HG02798 (cell line): ENCODE data around the gene HOXA9.

ENCODE experiments used
- ATAC-seq: cut with Tn5 transposase; IDR thresholded peaks from one replicate; pipeline ENCODE4 v1.9.1; 2021; ENCODE audit warnings: mild to moderate bottlenecking; ENCODE audit not compliant: unreplicated experiment, poor library complexity

Gene HOXA9

DNA sequence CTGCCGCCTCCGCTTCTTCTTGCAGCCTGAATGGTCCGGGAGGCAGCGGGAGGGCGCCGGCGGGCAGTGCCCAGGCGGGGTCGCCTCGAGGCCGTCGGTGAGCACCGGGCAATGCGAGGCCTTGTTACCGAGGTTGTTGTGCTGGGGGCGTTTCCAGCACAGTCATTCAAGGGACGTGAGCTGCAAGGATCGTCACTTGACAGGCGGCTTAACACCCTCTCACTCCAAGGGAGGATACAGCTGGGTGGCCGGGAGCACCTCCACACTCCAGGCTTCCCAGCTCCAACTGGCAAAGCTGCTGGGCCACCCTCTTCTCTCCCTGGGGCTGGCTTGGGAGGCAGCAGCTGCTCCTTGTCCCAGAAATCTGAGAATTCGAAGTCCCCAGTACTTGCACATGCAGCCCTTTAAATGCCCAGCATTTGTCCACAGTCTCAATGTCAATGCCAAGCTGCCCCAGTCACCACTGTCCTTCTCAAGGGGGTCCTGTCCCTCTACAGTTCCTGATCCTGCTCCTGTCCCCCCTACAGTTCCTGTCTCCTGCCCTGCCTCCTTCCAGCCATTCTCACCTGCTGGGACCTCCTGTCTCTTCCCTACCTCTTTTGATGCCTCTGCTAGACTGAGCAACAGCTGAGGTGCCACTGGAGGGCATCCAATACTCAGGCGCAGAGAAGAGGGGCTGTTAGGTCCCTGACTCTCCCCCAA lies 24.1 kb upstream of the HOXA9 start:
- no peak for ATAC-seq

DNA sequence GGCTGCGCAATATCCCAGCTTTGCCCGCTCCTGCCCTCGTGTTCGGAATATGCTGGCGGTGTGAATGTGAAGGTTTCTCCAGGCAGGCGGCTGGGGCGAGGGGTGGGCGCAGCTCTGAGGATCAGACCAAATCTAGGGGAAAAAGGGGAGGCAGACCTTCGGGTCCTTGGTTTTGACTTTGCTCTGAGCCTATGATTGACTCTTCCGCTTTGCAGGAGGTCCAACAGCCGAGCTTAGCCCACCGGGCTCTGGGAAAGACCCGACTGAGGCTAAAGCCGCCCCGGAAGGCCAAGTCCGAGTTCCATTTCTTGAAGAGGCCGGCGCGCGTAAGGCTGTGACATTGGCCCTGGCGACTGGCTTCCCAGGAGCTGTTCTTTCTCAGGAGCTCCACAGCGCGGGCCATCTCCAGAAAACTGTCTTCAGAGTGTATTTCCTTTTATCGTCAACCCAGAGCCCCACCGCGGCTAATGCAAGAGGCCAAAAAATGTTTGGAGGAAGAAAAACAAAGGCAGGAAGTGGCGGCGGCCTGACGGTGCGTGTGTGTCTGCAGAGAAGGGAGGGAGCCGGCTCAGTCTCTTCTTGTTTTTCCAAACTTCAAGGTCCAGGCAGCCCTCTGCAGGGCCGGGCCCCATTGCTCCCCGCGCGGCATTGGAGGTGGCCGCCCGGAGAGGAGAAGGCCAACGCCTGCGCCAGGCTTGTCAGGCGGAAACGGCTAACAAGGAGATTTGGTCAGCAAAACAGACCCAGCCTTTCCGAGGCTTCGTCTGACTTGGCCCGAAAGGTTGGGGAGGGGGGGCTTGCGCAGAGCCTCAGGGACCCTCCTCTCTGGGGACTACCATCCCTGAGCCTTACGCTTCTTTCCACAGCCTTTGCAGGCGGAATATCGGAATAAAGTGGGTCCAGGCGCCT lies 23.3 kb upstream of the HOXA9 start:
- ATAC-seq: no peak

DNA sequence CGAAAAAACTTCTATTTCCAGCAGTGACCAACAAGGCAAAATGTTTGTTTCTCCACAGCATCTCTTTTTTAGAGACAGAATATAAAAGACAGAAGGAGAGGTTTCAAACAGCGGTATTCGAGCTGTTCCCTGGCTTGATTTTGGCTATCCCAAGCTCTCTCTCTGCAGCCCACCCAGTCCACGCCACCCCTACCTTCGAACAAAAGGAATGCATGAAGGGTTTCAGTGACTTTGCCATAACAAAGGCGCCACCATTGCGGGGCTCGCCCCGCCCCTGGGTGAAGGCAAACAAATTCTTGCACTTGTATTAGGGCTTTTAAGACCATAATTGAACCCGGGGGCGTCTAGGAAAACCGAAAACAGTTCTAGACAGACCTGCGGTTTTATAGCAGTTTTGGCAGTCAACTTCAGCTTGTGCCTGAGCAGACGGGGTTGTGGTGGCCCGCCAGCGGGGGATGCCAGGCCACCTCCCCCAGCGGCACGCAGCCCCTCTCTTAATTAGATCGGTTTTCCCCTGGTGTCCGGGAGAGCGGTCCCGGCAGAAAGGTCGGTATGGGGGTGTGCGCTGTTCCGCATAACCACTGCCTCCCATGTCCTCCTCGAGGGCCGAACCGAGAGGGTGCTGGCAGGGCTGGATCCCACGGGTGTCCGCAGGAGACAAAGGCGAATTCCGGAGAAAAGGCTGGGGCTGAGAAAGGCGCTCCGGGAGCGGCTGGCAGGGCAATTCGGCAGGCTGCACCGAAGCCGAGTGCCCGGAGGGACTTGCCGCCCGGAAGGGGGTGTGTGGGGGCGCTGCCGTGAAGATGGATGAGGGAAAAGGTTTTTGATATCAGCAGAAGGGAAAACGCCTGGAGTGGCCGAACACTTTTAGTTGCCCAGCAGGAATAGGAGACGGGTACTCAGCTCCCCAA lies 22.4 kb upstream of the HOXA9 start:
- no peak for ATAC-seq

DNA sequence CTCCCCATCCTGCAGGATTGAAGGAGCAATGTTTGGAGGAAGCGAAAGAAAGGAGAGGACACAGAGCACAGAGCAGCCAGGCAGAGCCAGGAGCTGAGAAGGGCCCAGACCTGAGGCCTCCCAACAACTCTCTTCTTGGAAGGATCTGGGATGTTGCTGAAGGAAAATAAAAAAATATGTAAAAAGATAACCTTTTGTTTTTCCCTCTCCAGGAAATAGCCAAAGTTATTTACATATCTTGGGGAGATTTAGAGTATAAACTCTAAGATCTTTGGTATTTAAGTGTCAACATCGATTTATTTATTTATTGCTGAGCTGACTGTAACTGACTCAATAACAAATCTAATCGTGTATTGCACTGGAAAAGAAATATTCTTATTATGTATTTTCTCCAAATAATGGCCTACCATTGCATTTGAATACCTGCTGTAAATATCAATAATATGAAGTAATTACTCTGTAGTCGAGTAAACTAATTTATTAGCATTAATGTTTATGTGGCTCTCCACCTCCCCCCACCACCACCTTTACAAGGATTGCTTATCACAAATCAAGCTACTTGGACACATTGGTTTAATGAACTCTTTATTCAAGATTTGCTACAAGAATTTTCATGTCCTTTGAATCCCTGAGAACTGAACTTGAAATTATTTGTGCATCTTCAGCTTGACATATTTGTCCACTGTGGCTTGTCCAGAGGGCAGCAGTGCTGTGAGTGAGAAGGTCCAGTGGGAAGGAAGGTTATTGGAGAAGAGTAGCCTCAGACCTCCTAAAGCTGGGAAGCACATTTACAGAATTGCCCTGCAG lies 21.5 kb upstream of the HOXA9 start:
- no peak for ATAC-seq

DNA sequence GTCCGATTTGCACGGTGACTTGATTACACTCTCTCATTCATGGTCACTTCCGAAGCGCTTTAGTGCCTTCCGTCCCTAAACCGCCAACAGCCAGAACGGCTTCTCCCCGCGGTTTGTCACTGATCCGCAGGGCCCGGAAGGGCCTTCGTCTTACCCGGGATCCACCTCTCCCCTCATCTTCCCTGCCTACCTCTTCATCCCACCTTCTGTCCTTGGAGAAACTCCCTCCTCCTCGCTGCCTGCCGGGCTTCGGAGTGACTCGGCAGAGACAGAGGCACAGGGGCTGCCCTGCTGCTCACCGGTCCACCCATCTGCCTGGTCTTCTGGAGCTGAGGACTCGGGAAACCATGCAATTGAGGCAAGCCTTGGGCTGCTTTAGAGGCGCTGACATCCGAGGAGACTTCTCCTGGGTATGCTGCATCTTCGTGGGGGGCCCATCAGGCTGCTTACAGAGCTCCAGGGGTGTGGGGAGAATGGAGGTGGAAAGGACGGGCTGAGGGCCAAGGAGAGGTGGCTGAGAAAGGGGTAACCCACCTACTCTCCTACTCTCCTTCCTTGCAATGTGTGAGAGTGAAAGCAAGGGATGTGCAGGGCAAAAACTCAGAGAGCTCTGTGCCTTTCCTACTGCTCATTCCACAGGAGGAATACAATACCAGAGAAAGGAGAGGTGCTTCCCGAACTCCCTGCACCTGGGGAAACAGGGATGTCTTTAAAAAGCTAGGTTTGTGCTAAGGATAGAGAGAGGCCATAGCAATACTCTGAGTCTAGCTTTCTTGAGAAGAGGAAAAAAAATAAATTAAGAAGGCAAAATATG lies 20.7 kb upstream of the HOXA9 start:
- no peak for ATAC-seq

DNA sequence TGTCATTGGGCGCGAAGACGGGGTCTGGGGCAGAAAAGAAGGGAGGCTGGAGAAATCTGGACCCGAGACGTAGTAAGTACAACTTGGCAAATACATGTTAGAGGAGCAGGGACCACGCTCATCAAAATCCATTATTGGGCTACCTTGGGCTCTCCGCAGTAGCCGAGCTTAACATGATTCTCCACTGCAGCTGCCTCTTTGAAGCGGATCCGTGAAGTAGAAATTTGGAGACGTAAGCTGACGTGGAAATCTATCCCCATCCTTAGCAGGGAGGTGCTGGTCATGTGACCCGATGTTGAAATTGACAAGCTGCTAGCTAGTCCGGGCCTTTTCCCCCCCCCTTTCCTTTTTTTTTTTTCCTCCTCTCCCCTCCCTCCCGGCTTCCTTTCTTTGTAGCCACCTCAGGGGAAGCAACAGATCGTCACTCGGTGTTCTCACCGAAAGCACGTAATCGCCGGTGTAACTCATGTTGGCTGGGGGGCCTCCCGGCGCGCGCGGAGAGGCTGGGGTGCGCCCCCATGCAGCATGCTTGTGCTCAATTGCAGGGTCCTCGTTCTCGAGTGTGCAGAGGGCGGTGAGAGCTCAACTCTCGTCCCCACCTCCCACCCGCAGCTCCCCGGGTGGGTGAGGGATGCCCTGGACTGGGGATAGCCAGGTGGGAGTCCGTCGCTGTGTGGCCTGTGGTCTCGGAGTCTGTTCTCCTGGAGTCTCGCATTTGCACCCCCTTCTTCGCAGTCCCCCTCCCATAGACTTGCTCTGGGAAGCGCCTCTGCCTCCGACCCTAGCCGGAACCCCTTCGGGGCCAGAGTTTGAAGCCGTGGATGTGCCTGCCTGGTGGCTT lies 19.9 kb upstream of the HOXA9 start, which contains the start of gene HOXA11:
HOXA11 (minus strand) TSS at position 220 of the 841 bp plus-strand sequence; CDS start at position 132, 88 bp downstream.
- ATAC-seq: no peak

DNA sequence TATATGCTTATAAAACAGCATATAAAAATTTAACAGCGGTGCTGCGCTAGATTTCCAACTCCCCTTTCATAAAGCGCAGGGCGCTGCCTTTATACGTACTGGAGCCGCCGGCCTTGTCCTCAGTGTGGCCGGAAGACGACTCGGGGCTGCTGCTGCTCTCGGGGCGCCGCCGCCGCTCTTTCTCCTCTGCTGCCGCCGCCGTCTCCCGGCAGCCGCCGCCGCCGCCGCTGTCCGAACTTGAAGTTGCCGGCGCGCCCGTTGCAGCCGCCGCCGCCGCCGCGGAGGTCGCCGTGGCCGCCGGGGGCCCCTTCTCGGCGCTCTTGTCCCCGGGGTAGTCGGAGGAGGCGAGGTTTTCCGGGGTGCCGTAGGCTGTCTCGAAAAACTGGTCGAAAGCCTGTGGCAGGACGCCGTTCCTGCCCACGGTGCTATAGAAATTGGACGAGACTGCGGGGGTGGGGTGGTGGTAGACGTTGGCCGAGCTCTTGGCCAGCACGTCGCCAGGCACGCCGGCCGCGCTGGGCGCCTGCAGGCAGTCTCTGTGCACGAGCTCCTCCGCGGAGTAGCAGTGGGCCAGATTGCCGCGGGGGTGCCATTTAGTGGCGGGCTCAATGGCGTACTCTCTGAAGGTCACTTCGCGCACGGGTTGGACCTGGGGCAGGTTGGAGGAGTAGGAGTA lies 19.1 kb upstream of the HOXA9 start:
- ATAC-seq: no peak

DNA sequence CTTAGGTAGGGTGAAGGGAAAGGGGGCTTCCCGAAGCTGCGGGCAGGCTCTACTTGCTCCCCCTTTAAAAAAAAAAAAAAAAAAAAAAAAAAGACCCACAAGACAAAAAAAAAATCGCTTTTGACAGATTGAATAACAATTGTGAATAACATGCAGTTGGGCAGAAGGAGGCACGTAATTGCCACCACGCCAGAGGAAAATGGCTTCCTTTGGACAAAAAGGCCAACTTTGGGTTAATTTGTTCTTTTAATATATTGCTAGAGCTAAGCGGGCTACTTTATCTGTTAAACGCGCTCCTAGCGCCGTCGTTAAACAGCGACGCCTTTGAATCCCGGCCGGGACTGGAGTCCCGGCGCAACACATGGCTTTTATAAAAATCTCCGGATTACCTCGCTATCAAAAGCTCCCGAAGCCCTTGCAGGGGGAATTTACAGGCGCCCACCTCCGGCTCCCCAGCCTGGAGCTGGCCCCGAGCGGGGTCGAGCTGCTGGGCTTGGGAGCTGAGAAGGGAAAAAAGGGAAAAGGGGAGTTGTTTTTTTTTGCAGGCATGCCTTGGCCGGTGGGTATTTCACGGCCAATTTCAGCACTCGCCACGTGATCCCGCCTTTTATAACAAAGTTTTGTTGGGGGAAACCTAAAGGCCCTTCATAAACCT lies 18.5 kb upstream of the HOXA9 start:
- ATAC-seq: no peak

DNA sequence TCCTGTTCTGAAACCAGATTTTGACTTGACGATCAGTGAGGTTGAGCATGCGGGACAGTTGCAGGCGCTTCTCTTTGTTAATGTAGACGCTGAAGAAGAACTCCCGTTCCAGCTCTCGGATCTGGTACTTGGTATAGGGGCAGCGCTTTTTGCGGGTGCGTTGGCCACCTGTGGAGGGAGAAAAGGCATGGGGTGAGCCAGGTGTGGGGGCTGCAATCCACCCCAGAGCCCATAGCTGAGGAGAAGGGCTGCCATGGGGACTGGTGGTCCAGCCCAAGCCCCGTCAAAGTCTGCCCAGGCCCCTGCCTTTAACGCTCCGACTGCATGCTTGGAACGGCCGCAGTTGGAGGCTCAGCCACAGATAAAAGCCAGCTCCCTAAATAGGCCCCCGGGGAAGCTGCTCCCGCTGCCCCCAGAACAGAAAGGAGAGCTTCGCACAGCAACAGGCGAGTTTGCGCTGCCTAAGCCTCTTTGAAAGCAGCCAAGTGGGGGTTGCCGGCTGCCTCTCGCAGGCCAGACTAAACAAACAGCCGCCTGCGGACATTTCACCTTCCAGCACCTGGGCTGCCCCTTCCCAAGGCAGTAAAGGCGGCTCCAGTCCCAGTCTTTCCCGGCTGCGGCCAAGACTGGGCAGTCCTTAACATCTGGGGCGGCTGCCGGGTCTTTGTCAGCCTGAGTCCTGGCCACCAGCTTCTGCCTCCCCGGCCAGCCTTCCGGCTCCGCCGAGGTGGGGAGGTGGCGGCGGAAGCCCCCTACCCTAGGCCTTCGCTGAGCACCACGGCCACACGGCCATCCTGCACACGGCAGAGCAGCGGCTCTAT lies 17.7 kb upstream of the HOXA9 start:
- ATAC-seq: no peak

DNA sequence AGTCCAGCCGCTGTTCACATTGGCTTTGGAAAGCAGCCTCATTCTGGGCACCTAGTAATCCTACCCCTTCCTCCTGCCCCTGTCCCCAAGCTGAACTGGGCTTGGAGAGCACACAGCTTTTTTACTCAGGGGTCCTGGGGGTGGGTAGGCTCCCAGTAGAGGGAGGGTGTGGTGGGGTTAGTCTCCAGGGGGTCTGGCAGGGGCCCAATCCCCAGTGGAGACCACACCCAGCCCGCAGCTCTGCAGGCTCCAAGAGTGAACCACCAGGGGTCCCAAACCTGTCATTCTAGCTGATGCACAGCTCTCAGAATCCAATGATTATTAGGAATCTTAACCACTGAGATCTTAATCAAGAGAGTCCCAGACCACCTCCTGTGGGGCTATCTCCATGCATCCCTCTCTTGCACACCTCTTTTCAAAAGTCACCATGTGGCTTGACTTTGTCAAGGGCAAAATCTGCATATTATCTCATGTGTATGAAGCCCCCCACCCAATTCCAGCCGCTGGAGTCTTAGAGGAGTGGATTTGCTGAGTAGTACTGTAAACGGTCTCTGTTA lies 17.0 kb upstream of the HOXA9 start:
- no peak for ATAC-seq

DNA sequence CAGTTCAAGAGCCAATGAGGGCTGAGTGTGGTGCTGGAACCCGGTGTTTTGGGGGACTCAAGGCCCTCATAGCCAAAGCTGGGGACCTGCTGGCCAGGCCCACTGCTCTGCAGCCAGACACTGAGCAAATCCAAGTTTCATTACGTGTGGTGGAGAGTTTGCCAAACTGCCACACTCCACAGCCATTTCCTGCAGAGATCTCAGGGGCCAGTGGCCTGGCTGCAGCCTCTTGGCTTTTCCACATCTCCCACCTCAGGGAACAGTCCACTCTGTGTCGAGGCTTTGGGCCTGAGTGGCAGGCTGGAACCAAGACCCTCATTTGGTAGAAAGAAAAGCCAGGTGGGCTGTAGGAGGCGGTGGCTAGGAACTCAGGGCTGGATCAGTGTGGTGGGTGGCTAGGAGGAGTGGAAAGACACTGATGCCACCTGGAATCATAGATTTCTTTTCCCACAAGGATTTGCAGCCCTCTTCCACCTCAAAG lies 16.5 kb upstream of the HOXA9 start:
- ATAC-seq: no peak

DNA sequence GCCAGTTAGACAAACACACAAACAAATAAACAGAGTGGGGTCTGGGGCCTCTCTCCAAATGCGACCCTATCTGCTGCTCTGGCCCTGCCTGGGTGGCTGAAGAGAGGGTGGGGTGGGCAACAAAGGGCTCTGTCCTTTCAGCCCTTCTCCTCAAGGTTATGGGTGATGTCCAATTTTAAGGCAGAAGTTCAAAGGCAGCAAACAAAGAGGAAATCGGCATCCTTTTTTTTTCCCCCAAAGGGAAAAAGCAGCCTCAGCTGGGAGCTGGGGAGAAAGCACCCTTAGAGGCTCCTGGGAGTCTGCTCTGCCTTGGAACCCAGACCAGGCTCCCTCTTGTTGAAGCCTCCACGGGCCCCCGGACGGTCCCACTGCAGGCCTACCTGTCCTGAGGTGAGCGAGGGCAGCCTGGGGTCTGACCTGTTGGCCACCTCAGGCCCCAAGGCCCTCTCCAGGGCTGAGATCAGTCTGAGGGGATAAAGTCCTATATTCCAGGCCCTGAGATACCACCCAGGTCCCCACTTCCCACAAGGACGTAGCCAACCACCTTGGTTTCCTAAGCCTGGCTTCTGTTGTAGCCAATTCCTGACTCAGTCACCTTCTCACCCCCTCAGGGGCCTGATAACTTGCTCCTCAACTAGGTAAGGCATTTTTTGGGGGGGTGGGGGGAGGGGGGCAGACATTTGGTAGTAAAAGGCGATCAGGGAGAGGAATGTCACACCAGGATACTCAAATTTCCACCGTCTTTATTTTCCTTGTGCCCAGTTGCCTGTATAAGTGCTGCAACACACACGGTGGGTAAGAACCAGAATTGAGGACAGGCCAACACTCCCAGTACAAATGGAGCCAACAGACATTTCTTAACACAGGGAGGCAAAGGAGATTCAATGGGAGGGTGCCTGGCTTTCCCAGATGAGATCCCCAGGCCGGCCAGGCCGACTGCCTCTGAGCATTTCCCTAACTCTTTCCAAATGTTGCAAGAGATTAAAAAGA lies 15.4 kb upstream of the HOXA9 start:
- no peak for ATAC-seq

DNA sequence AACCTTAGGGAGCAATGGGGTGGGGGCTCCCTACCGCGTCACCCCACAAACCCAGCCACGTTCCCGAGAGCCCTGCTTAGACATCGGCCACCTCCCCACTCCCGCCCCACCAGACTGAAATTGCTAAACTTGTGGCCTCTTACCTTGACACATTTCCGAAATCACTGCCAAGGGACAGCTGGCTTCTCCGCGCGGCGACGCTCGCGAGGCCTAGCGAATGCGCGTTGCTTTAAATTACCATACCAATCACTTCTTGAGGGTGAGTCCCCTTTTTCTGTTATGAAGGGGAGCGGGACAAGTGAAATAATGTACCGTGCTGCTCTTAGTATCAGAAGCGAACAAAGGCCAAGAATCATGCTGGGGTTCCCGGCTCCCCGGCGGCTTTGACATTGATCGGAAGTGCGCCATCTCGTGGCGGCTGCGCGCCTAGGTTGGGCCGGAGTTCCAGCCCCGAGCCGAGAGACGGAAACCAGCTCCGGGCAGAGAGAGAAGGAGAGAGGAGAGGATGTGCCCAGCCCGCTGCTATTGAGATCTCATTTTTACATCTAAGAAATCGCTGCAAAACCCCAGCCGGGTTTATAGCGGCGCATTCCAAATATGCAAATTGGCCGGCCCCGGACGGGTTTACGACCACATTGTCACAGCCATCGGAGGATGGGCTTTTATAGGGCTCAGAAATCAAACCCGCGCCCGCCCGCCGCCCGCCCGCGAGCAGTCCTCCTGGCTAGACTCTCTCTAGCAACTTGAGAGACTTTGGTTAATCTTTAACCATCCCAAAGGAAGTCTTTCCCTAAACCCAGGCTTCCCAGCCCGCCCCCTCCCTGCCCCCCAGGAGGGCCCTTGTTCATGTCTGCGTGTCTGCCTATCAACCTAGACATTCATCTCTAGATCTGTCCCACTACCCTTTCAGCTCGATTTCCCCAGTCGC lies 14.4 kb upstream of the HOXA9 start:
- no peak for ATAC-seq
